ENCODE data around the gene FAM120B.

FAM120B gene

DNA sequence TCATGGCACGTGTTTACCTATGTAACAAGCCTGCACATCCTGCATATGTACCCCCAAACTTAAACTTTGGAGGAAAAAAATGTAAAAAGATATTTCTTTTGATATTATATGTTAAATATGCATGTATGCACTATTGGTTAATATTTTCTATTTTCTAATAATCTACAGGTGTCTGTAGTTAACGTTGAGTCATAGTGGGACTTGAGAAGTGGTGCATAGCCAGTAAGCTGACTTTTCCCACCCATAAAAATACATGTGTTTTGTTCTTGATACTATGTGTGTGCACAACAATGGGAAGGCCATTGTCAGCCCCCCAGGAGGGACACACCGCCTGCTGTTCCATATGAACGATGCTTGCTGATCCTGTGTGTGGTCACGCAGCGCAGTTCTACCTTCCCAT, 49.1 kb downstream of the FAM120B start:
- DNase-seq (ENCODE audit: low read depth in 3 of 3, low spot score in 1 of 3): no peak

DNA sequence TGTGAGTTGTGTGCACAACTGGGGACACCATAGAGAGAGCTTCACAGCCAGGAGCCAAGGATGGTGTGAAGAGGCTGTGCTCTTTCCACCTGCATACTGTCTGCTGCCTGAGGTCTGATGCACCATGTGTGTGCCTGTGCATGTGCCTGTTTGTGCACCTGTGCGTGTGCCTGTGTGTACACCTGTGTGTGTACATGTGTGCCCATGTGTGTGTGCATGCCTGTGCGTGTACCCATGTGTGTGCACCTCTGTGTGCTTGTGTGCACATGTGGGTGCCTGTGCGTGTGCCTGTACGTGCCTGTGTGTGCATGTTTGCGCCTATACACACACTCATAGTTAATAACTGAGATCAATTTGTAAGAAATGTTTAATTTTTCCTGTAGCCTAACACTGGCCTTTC, 51.3 kb downstream of the FAM120B start:
- DNase-seq (ENCODE audit: low read depth in 3 of 3, low spot score in 1 of 3): no peak

DNA sequence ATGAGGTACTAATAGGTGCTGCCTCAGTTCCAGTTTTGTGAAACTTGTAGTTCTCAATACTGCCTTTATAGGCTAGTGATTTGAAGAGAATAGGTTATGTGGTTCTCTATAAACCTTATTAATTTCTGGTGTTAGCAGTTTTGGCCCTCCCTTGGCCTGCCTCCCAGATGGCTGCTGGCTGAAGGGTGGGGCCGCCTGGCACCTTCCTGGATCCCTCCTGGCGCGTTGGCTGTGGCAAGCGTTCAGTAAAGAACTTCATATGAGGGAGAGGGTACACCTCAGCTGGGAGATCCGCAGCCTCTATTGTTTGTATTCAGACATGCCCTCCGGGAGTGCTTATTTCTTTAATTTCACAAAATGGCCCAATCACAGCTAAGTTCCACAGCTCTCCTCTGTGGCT, 51.9 kb downstream of the FAM120B start:
- no peak for DNase-seq (ENCODE audit: low read depth in 3 of 3, low spot score in 1 of 3)

DNA sequence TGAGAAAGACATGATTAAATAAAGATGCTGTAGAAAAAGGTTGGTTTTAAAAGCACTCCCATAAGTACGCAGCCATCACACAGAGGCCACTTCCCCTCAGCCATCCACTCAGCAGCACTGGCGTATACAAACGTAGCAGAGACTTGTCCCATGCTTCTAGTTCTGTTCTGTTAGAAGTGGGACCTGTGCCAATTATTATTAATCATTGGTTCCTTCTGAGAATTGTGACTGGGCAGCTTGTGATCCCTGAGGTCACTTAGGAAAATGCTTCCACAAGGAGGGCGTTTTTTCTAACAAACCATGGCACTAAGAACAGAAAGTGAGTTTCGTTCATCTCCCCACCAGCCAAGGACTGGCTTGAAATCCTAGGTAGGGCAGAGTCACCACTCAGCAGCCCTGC, 53.9 kb downstream of the FAM120B start:
- DNase-seq (ENCODE audit: low read depth in 3 of 3, low spot score in 1 of 3): no peak

DNA sequence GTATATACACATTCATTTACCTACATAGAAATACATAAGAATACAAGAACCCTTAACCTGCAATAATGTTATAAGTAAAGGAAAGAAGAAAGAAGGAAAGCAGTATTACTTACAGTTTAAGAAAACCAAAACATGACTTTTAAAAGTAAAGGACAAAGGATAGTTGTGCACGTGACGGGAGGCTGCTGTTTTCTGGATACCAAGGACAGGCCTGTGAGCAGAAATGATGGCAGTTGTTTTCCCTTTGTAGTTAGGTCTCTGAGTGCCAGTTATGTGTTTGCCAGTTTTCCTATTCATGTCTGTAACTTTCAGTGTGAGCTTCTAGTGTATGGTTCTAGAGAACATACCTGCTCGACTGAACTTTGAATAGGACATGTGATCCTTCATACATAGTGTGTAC, 54.8 kb downstream of the FAM120B start:
- no peak for DNase-seq (ENCODE audit: low read depth in 3 of 3, low spot score in 1 of 3)

DNA sequence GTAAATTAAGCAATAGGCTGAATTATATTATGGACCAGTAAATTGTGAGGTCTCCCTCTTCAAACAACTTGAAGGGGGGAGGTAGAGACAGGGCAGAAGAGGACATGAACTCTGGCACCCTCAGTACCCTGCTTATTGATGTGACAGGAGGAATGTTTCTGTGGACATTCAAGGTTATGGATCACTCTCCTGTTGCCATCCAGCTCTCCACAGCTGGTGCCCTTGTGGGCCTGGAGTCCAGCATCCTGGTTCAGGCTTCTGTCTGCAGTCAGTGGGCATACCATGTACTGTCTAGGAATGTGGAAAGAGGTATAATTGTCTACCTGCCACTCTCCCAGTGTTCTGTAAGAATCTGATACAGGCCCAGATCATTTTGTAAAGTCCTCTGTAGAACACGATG, 55.6 kb downstream of the FAM120B start:
- no peak for DNase-seq (ENCODE audit: low read depth in 3 of 3, low spot score in 1 of 3)

DNA sequence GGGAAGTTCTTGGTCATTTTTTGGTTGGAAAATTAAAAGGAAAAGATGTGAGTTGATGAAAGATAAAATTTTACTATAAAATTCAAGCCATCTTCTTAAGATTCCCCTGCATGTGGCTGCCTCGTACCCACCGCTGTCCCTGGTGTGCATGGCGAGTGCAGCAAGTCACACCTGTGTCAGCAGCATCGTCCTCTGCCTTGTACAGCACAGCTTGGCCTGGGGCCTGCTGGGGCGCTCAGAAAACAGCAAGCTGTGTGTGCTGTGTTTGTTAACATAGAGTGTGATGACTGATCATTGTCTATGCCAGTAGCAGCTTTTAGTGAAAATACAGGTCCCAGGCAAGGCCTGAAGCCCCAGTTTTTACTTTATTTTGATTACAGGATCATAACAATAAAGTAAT, 56.7 kb downstream of the FAM120B start:
- DNase-seq (ENCODE audit: low read depth in 3 of 3, low spot score in 1 of 3): no peak

DNA sequence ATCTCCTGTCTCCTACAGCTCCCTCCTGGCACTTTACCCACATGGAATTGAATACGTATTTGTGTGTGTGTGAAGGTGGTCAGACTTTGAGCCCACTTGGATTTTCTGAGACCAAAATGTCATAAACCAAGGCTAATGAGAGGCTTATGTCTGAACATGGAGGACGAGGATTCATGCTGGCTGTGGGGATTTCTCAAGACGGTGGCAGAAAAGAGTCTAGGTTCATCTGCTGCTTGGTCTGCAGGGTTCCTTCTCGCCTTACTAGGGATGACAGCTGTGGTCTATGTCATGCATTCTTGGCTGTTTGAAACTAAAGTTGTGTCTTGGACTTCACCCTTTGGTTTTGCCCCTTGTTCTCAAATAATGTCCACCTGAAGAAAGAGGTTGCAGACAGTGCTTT, 58.6 kb downstream of the FAM120B start:
- no peak for DNase-seq (ENCODE audit: low read depth in 3 of 3, low spot score in 1 of 3)

DNA sequence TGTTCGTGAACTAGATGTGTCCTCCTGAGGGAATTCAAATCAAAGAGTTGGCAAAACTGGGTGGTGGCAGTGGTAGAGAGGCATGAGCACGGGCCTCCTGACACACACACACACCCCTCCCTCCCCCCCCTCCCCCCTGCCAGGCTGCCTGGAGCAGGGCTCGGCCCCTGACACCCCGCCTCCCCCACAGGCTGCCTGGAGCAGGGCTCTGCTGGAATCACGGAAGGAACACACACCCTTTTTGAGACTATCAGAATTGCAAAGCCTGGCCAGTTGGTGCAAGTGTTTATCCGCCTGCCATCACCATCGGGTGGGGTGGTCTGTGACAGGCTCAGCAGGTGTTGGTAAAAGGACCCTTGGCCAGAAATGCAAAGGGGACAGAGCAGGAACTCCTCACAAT, 59.0 kb downstream of the FAM120B start:
- no peak for DNase-seq (ENCODE audit: low read depth in 3 of 3, low spot score in 1 of 3)

DNA sequence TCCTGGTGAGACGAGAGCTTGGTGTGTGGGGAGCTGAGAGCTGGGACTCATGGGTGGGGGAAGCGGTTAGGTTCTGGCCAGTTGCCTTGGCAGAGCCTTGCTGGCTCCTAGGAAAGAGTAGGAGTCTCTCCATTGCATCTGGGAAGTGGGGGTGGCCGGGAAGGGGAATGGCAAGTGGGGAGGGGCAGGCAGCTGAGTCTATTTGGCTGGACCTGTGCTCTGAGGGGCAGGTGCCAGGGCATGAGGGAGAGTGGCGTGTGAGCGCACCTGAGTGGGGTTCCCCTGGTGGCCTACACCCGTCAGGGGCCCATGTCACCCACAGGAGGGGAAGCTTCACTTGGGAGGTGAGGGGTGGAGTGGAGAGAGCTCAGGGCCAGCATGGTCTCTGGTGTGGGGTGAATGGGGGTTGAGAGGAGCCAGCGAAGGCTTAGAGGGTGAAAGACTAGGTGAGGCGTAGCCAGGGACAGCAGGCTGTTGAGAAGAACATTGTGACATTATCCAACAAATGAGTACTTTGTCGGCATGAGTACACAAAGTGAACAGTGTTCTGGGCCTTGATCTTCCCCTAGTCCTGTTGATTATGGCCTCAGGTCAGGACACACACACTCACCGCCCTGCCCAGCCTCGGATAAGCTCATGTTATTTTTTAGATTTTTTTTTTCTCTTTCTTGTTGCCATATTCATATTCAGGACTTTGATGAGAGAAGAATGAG, 59.8 kb downstream of the FAM120B start:
- no peak for DNase-seq (ENCODE audit: low read depth in 3 of 3, low spot score in 1 of 3)

DNA sequence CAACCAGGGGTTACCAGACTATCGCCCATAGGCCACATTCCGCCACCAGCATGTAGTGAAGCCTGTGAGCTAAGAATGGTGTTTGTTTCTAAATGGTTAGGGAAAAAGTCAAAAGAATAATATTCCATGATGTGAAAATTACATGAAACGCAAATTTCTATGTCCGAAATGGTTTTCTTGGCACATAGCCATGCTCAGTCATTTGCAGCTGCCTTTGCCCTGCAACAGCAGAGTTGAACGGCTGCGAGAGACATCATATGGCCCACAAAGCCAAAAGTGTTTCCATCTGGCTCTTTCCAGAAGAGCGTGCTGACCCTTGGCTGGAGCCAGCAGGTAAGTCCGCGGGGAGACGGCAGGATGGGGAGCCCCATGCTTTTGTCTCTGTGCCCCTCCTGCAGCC, 60.7 kb downstream of the FAM120B start:
- no peak for DNase-seq (ENCODE audit: low read depth in 3 of 3, low spot score in 1 of 3)

DNA sequence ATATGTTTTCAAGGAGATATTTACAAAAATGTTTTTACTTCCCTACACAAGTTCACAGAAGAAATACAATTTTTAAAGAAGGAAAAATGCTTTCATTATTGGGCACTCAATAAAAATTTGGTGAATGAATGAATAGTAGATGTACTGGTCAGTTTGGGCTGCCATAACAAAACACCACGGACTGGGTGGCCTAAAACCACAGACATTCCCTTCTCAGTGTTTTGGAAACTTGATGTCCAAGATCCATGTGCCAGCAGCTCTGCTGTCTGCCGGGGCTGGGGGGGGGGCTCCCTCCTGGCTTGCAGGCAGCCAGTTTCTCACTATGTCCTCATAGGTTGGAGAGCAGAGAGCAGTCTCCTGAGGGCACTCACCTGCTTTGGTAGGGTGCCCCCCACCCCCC, 62.0 kb downstream of the FAM120B start:
- no peak for DNase-seq (ENCODE audit: low read depth in 3 of 3, low spot score in 1 of 3)

DNA sequence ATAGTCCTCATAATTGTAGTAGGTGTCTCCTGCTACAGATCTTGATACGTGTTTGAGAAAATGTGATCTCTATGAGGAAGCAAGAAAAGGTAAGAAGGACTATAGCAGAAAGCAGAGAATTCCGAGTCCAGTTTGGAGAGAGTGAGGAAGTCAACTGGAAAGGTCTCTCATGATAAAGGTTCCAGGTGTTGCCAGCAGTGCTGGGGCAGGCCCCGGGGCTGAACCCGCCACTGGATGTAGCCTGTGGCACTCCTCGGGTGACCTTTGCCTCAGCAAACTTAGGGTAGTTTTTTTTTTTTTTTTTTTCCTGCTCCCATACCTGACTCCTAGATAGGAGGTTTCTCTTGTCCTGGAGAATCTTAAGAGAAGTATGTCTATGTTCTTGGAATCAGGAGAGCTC, 62.8 kb downstream of the FAM120B start:
- DNase-seq (ENCODE audit: low read depth in 3 of 3, low spot score in 1 of 3): no peak

DNA sequence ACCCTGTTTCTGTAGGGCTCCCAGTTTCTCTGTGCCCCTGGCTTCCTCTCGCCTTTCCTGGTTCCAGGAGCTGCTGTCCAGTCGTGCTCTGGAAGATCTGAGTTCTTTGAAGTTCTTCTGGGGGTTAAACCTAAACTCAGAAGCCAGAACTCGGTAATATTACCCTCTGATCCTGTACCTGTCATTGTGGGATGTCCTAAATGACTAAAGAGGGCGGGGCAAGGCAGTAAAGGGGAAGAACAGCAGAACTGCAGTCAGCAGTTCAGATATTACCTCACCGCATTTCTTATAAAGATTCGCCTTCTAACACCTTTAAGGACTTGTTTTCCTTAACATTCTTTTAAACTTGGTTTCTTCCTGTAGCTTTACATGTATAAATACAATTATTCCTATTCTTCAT, 63.9 kb downstream of the FAM120B start:
- DNase-seq (ENCODE audit: low read depth in 3 of 3, low spot score in 1 of 3): no peak

DNA sequence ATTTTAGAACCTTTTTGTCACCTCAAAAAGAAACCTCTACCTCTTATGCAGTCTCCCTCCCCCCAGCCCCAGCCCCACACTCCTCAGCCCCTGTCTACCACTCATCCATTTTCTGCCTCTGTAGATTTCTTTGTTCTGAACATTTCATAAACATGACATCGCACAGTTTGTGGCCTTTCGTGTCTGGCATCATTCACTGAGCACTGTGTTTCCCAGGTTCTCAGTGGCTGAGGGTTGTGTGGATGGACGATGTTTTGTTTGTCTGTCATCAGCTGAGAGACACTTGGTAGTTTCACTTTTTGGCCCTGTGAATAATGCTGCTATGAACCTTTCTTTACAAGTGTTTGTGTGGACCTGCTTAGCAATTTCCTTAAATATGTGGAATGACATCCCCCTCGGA, 64.5 kb downstream of the FAM120B start:
- no peak for DNase-seq (ENCODE audit: low read depth in 3 of 3, low spot score in 1 of 3)

DNA sequence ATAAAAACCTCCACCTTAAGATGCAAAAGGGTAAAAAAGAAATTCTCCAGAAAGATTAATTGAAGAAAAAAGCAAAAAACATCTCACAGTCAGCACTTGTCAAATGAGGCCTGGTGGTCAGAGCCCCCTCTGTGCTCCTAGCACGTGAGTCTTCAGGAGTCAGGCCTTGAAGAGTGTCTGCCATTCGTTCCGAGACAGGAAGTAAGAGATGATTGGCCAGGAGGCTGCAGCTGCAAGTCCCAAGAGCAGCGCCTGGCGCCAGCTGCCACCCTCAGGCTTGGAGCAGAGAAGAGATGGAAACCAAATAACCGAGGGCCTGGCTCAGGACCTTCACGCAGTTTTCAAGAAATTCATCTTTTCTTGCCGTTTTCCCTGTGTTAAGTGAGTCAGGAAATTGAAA, 65.0 kb downstream of the FAM120B start:
- no peak for DNase-seq (ENCODE audit: low read depth in 3 of 3, low spot score in 1 of 3)

DNA sequence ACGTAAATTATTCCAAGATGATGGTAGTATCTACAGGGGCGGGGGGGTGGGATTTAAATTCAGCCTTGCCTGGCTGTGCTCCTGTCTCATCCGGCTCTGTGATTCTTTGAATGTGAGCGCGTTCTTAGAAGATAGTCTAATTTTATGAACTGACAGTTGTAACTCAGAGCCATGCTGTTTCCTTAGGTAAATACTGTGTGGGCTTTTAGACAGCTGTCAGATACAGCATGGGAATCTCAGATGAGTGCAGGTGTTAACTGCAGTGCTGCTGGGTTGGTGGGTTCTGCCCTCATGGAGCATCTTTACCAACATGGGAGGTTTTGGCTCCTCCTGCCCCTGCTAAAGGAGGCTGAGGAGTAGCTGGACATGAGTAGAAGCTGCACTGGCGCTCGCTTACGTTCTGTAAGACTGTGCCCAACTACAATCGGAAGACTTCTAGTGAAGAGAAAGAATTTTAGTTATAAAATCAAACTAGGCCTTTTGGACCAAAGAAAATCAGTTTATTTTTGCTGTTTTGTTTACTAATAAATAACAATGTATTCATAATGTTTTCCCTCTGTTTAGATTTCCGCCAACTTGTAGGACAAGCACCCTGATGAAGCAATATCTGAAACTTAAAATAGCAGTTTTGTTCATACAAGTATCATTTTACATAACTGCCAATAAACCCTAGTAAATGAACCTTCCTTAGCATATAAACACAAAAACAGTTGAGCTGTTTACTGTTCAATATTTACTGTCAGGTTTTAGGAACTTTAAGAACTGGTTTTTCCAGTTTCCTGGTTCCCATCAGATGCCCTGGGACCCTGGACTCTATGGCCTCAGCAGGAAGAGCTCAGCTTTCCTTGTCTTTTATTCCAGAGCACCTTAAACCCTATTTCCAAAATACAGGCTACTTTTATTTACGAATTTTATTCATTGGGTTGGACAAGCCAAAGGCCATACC, 66.1 kb downstream of the FAM120B start:
- no peak for DNase-seq (ENCODE audit: low read depth in 3 of 3, low spot score in 1 of 3)

DNA sequence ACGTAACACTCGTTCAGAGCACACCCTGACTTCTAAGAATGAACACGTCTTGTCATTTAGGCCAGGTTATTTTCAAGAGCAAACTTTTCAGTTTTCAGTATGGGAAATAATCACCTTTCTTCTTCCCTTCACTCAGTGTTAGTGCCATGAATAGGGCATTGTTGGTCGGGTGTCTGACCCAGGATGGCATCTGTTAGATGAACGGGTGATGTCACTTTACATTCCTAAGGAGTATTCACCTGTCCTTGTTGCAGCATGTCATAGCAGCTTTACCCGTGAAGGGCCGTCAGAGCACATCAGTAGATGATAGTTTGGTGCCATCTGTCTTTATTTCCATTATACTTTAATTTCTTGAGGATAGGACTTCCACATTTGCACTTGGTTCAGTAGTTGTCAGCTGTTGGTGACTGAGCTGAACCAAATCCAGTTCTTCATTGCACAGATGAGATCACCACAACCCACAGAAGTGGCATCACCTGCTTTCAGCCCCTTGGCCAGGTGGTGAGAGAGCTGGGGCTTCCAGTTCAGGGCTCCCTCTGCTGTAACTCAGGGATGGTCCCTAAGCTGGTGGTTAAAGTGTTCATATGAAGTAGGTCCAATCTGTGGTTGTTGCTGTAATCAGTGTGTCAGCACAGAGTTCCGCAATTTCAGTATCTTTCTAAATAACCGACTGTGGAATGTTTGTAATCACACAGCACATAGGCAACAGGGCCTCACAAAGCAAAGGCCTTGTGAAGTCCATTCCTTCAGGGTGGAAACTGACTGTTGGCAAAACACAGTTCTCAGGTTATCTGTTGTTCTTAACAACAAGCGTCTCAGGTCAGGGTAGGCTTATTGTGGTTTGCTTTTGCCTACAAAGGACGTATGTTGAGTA, 68.2 kb downstream of the FAM120B start:
- no peak for DNase-seq (ENCODE audit: low read depth in 3 of 3, low spot score in 1 of 3)

DNA sequence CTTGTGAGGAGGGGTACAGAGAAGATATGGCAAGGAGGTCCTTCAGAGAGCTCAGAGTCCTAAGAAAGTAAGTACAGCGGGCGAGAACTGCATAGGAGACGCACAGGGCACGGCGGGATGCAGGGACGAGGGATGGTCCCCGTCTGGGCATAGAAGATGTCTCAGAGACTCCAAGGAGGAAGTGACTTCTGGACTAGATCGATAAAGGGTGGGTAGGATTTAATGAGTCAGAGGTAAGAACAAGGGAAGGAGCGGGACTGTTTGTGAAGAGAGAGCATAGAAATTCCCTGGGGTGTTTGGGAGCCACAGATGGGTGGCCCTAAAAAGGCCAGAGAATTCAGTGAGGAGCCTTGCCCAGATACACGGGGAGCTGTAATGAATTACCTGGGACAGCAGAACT, 69.1 kb downstream of the FAM120B start:
- no peak for DNase-seq (ENCODE audit: low read depth in 3 of 3, low spot score in 1 of 3)

DNA sequence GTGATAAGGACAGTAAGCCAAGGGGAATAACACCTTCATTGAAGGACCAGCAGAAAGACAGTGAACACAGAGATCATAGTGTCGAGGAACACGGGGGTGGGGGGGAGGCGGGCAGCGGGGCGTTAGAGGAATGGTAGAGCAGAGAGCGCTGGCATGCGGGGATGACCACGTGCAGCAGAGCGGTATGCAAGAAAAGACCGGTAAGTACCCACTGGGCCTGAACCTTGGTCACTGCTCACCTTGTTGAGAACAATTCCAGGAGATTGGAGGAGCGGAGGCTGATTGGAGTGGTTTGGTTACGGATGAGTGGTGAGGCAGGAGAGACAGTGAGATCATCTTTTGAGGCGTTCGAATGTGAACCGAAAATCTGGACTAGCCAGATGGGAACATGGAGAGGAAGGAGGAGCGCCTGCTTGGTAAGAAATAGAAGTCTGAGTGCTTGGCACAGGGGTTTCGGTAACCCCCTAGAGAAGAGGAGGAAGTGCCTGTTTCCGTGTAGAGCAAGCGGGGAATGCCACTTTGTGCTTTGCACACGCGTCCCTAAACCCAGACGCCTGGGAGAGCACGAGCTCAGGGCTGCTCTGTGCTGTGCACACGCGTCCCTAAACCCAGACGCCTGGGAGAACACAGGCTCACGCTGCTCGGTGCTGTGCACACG, 70.0 kb downstream of the FAM120B start:
- no peak for DNase-seq (ENCODE audit: low read depth in 3 of 3, low spot score in 1 of 3)

DNA sequence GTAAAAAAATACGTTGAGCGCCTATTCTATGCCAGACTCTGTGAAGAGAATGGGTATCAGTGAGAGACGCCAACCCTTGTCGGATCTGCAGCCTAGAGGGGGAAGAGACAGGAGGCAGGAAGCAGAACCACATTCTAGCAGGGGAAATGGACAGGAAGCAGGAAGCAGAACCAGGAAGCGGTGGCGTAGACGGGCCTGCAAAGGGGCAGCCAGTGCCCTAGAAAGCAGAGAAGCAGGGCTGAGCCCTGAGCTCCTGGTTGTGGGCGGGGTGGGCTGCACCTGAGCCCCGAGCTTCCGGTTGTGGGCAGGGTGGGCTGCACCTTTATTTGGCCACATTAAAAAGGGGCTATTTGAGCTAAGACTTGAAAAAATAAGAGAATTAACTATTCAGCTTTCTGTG, 71.9 kb downstream of the FAM120B start:
- DNase-seq (ENCODE audit: low read depth in 3 of 3, low spot score in 1 of 3): no peak

All from stimulated activated CD4-positive, alpha-beta T cell treated with anti-CD3 and anti-CD28 coated beads, TNF-alpha, amount 100 ng/mL, for 1 hour (primary cell).